ENCODE results near the gene KCNH5.

DNA sequence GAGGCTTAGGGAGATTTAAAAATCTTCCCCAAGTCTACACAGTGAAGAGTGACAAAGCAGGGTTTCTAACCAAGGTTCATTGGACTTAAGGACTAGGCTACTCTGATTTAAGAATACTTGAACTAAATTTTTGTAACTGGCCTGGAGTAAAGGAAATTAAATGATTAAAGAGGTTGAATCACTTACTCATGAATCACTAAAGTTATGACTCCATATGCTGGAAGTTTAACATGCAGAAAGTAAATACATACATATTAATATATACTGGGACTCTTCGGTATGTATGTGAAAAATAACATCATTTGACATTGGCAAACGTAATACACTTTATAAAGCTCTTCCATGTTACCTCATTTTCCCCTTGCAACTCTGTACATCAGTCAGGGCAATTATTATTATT, 322.9 kb downstream of the KCNH5 start:
- TF ChIP-seq CHD2 (IDR thresholded peaks at IDR 0.05; ENCODE audit: low read depth, low read length) (no peak), ZNF776 (CRISPR knock-in tag; IDR thresholded peaks at IDR 0.05) (no peak), HDAC6 (IDR thresholded peaks at IDR 0.05; ENCODE audit: low read depth, low read length) (no peak), TEAD2 (CRISPR knock-in tag; IDR thresholded peaks at IDR 0.05) (no peak), SP4 (CRISPR knock-in tag; IDR thresholded peaks at IDR 0.05) (no peak), POLR2A (IDR thresholded peaks at IDR 0.05; ENCODE audit: insufficient read depth in 1 of 2, low read depth in 2 of 2, low read length in 2 of 2) (no peak), ZFP62 (CRISPR knock-in tag; IDR thresholded peaks at IDR 0.05) (no peak), SMC3 (IDR thresholded peaks at IDR 0.05; ENCODE audit: low read length) (no peak), RAD21 (CRISPR knock-in tag; IDR thresholded peaks at IDR 0.05) (no peak)
